A549 (cell line): ENCODE measurements around the gene YTHDC2. TPM values are rescaled to one million over a fixed set of nuclear protein-coding genes. Genes with fewer than 3 reads are reported as not detected.

ENCODE experiments used
- ATAC-seq, 2 experiments: fragments of 200-7000 bp in 1 of 2; fragments of >200 bp in 1 of 2; cut with Nextera tagmentation in 1 of 2; cut with Tn5 transposase in 1 of 2; 3 replicates each; pipeline versions ENCODE4 v1.8.0 to v1.9.1; 2018 to 2020; ENCODE audit warnings: mild to moderate bottlenecking in 1 of 2, moderate library complexity in 1 of 2
- CTCF ChIA-PET: fragments of 300-600 bp; sonication (Branson Sonifier 250); formaldehyde crosslinking; extraction: SDS; loops from one replicate; lab custom pipeline; 2021; ENCODE audit warnings: antibody characterized with exemption, inconsistent platforms; lab: Yijun Ruan, JAX
- POLR2A ChIA-PET: fragments of 350-600 bp; formaldehyde crosslinking; extraction: SDS; loops from one replicate; lab custom pipeline; 2021; ENCODE audit warnings: antibody characterized with exemption, inconsistent platforms; lab: Yijun Ruan, JAX
- DNase-seq, 2 experiments: peaks; one replicate each; pipeline versions ENCODE4 v3.0.0 to v3.0.0-alpha.2; 2011 to 2016; ENCODE audit warnings: low read depth in 1 of 2, low spot score in 1 of 2
- FAIRE-seq: peaks from 2 replicates; lab custom pipeline; 2011; peaks lifted over from hg19 to GRCh38; lab: Jason Lieb, UNC
- H3K27ac ChIP-seq, 2 experiments: fragments of >200 bp; sonication (Bioruptor Twin); formaldehyde crosslinking; 3 replicates each; pipeline ENCODE4 v1.5.1; 2016 to 2017
- H3K4me1 ChIP-seq: fragments of >200 bp; sonication (Bioruptor Twin); formaldehyde crosslinking; 3 replicates; pipeline ENCODE4 v1.6.1; 2016
- H3K4me2 ChIP-seq: fragments of >200 bp; sonication (Bioruptor Twin); formaldehyde crosslinking; 3 replicates; pipeline ENCODE4 v1.6.1; 2016
- H3K4me3 ChIP-seq: fragments of >200 bp; sonication (Bioruptor Twin); formaldehyde crosslinking; 3 replicates; pipeline ENCODE4 v1.5.1; 2016
- H3K9me3 ChIP-seq: fragments of >200 bp; sonication (Bioruptor Twin); formaldehyde crosslinking; 3 replicates; pipeline ENCODE4 v1.6.1; 2016
- CBX8 ChIP-seq: fragments of 200-600 bp; sonication (generic); IDR thresholded peaks from 2 replicates; pipeline ENCODE4 v1.6.1; 2016
- CEBPB ChIP-seq, 2 experiments: fragments of >200 bp in 1 of 2; sonication (Bioruptor Twin) in 1 of 2; formaldehyde crosslinking in 1 of 2; IDR thresholded peaks; 2 replicates each; pipeline ENCODE4 v1.6.1; 2012 to 2016
- CHD2 ChIP-seq: fragments of 150-350 bp; IDR thresholded peaks from 2 replicates; pipeline ENCODE4 v1.6.1; 2014; ENCODE audit warnings: low read length; ENCODE audit not compliant: partially characterized antibody
- E2F6 ChIP-seq: IDR thresholded peaks from 2 replicates; pipeline ENCODE4 v1.6.1; 2012; ENCODE audit warnings: low read depth, borderline replicate concordance
- EHF ChIP-seq: fragments of 250-450 bp; sonication (Bioruptor Pico); IDR thresholded peaks from 2 replicates; pipeline ENCODE4 v1.5.0; 2020; ENCODE audit warnings: mild to moderate bottlenecking
- EP300 ChIP-seq, 2 experiments: fragments of >200 bp; sonication (Bioruptor Twin); formaldehyde crosslinking; IDR thresholded peaks; 2 replicates in 1 of 2; 3 replicates in 1 of 2; pipeline ENCODE4 v1.6.1; 2016 to 2017
- GATA3 ChIP-seq: IDR thresholded peaks from 2 replicates; pipeline ENCODE4 v1.6.1; 2012; ENCODE audit warnings: borderline replicate concordance
- JUN ChIP-seq, 2 experiments: fragments of >200 bp; sonication (Bioruptor Twin); formaldehyde crosslinking; IDR thresholded peaks; 2 replicates in 1 of 2; 3 replicates in 1 of 2; pipeline ENCODE4 v1.6.1; 2016 to 2017
- KDM1A ChIP-seq: fragments of 200-600 bp; sonication (generic); IDR thresholded peaks from 2 replicates; pipeline ENCODE4 v1.6.1; 2016; ENCODE audit warnings: low read depth, mild to moderate bottlenecking
- MAFK ChIP-seq: fragments of 450-650 bp; IDR thresholded peaks from 2 replicates; pipeline ENCODE4 v1.6.1; 2014; ENCODE audit not compliant: partially characterized antibody
- MAX ChIP-seq: IDR thresholded peaks from 2 replicates; pipeline ENCODE4 v1.6.1; 2012
- NFE2L2 ChIP-seq: fragments of 150-350 bp; conservative IDR thresholded peaks from 2 replicates; pipeline ENCODE4 v1.6.1; 2014; ENCODE audit warnings: low read length
- NPAS2 ChIP-seq: fragments of 250-450 bp; sonication (Bioruptor Pico); IDR thresholded peaks from 2 replicates; pipeline ENCODE4 v1.8.0; 2022; ENCODE audit warnings: mild to moderate bottlenecking, moderate library complexity, borderline replicate concordance
- PBX3 ChIP-seq: IDR thresholded peaks from 2 replicates; pipeline ENCODE4 v1.6.1; 2012
- PHF8 ChIP-seq: fragments of 200-600 bp; sonication (generic); IDR thresholded peaks from 2 replicates; pipeline ENCODE4 v1.6.1; 2016; ENCODE audit warnings: low read depth, mild to moderate bottlenecking, antibody characterized with exemption, moderate library complexity, borderline replicate concordance
- RAD21 ChIP-seq, 2 experiments: fragments of >200 bp in 1 of 2; sonication (Bioruptor Twin) in 1 of 2; formaldehyde crosslinking in 1 of 2; IDR thresholded peaks in 1 of 2; conservative IDR thresholded peaks in 1 of 2; 2 replicates in 1 of 2; 3 replicates in 1 of 2; pipeline ENCODE4 v1.6.1; 2012 to 2018; ENCODE audit warnings: inconsistent platforms in 1 of 2
- REST ChIP-seq: fragments of 200-600 bp; sonication (generic); IDR thresholded peaks from 2 replicates; pipeline ENCODE4 v1.6.1; 2016; ENCODE audit warnings: antibody characterized with exemption, mild to moderate bottlenecking, moderate library complexity
- RFX5 ChIP-seq: fragments of 450-650 bp; IDR thresholded peaks from 2 replicates; pipeline ENCODE4 v1.7.1; 2014; ENCODE audit warnings: antibody characterized with exemption, mild to moderate bottlenecking, moderate library complexity
- RNF2 ChIP-seq: fragments of 200-600 bp; sonication (generic); IDR thresholded peaks from 2 replicates; pipeline ENCODE4 v1.6.1; 2016; ENCODE audit warnings: low read depth, mild to moderate bottlenecking, antibody characterized with exemption, moderate library complexity, borderline replicate concordance
- USF2 ChIP-seq: fragments of 450-650 bp; IDR thresholded peaks from 2 replicates; pipeline ENCODE4 v1.6.1; 2014; ENCODE audit warnings: antibody characterized with exemption
- WGBS: methylation state at CpG from one replicate; pipeline ENCODE4 v1.1.6; 2017; ENCODE audit errors: missing lambda C conversion rate; 5-methylcytosine and 5-hydroxymethylcytosine counted together
- polyA plus RNA-seq, 4 experiments: library from polyadenylated mRNA; depleted of rRNA in 3 of 4; stranded (reverse); fragments of >200 nt; fragmentation: RNase III in 1 of 4; extraction: RNeasy Plus Mini Kit Qiagen cat#74134 plus additional on column Dnase treatment in 1 of 4; gene quantifications; 2 replicates in 3 of 4; 3 replicates in 1 of 4; pipeline ENCODE4 v1.2.3, GENCODE V29; 2011 to 2017

Gene YTHDC2
- polyA plus RNA-seq, 2 of the 4 experiments (the other 2 are of a cell fraction): 16.4 to 19.0 TPM

- ATAC-seq: no peak
- POLR2A ChIA-PET: no interaction called here
- Histone ChIP-seq H3K4me2 (no peak overlapping the region), H3K4me3 (no peak overlapping the region), H3K27ac (no peak overlapping the region), H3K9me3 (no peaks in the 10 kb centered on the region)
- DNase-seq: no peak
- FAIRE-seq: no peak
- CTCF ChIA-PET: interaction anchor here (0.8 kb wide), 1 partner anchor 26 kb away, joined by 3 read pairs; no protein-coding TSS in a partner anchor
- TF ChIP-seq PBX3 (no peak), MAFK (no peak), JUN (IDR thresholded peaks at IDR 0.05) (no peak), EHF (CRISPR knock-in tag) (no peak), CHD2 (no peak)
- TF ChIP-seq, all 56 proteins: peak for 0
- H3K4me1 ChIP-seq: peaks cover 4% of the 10 kb centered on the region; the same call in 2 of the 3 replicates
These were observed 6.9 kb downstream of the YTHDC2 start for GRCh38 chr5:113520429-113520828.

- TF ChIP-seq NPAS2 (CRISPR knock-in tag) (no peak), KDM1A (0 out of 2 replicates have a peak, but pooled peaks have one; percentile 35)
- DNase-seq (no peak), FAIRE-seq (no peak), ATAC-seq (no peak)
- ChIA-PET POLR2A (no interaction called here), CTCF (interaction anchor here (0.8 kb wide), 1 partner anchor 25 kb away, joined by 3 read pairs; no protein-coding TSS in a partner anchor)
- H3K27ac ChIP-seq: no peak overlapping the region
- H3K4me3 ChIP-seq: no peak overlapping the region
- no peak overlapping the region for H3K4me2 ChIP-seq
- H3K4me1 ChIP-seq: no peaks in the 10 kb centered on the region
- no peaks in the 10 kb centered on the region for H3K9me3 ChIP-seq
These were observed 7.4 kb downstream of the YTHDC2 start for GRCh38 chr5:113520899-113521298.

GRCh38 chr5:113523168-113523567 lies 9.7 kb downstream of the YTHDC2 start:
- peak; percentile 82 for FAIRE-seq
- no peak overlapping the region for H3K27ac ChIP-seq
- WGBS: 98% methylated on average over 2 of the region's 2 CpGs

GRCh38 chr5:113524927-113525326 lies 11.4 kb downstream of the YTHDC2 start:
- CTCF ChIA-PET: interaction anchor here (0.7 to 1.4 kb wide), 2 partner anchors 14 to 1745 kb away, joined by 3 to 4 read pairs; no protein-coding TSS in a partner anchor
- no peaks in the 10 kb centered on the region for H3K4me1 ChIP-seq
- no peak overlapping the region for H3K4me3 ChIP-seq
- ATAC-seq: no peak
- POLR2A ChIA-PET: no interaction called here
- no peak for FAIRE-seq
- no peak for DNase-seq
- no peaks in the 10 kb centered on the region for H3K9me3 ChIP-seq
- H3K4me2 ChIP-seq: no peak overlapping the region
- WGBS: 87% methylated on average over 2 of the region's 2 CpGs
- no peak overlapping the region for H3K27ac ChIP-seq
- no peak for TF ChIP-seq RNF2
- TF ChIP-seq PHF8: no peak
- no peak for TF ChIP-seq NFE2L2
- TF ChIP-seq USF2: no peak
- TF ChIP-seq CEBPB (IDR thresholded peaks at IDR 0.05): no peak
- no peak for TF ChIP-seq RAD21 (conservative IDR thresholded peaks at IDR 0.05 in 1 of 2, IDR thresholded peaks at IDR 0.05 in 1 of 2)
- TF ChIP-seq E2F6: no peak
- no peak for TF ChIP-seq MAX
- no peak for TF ChIP-seq RFX5
- TF ChIP-seq GATA3: no peak
- no peak for TF ChIP-seq CHD2
- TF ChIP-seq CBX8: no peak

More at GRCh38 chr5:113523168-113523567, 9.7 kb downstream of the YTHDC2 start:
- CTCF ChIA-PET: interaction anchor here (1.3 kb wide), 1 partner anchor 9 kb away, joined by 3 read pairs; the partner anchor contains the start of gene YTHDC2
- Histone ChIP-seq H3K4me1 (no peaks in the 10 kb centered on the region), H3K4me3 (no peak overlapping the region), H3K9me3 (no peaks in the 10 kb centered on the region), H3K4me2 (no peak overlapping the region)
- POLR2A ChIA-PET: no interaction called here
- DNase-seq: no peak
- no peak for TF ChIP-seq CHD2
- TF ChIP-seq PHF8: no peak
- TF ChIP-seq EP300 (IDR thresholded peaks at IDR 0.05): no peak
- TF ChIP-seq REST: no peak
- ATAC-seq: no peak
